B cell (primary cell): ENCODE results near the gene CASKIN1. TPM values are rescaled to one million over a fixed set of nuclear protein-coding genes. Genes with fewer than 3 reads are reported as not detected.

Source experiments
- ATAC-seq: fragments of 200-7000 bp; cut with Tn5 transposase; one replicate; pipeline ENCODE4 v1.10.0; 2021; ENCODE audit warnings: low read depth, mild to moderate bottlenecking, moderate number of reproducible peaks, moderate library complexity
- CTCF ChIA-PET: fragments of 350-600 bp; sonication (Branson Sonifier 250); formaldehyde crosslinking; loops from one replicate; lab custom pipeline; 2021; ENCODE audit warnings: antibody characterized with exemption, inconsistent platforms; lab: Charles Lee
- POLR2A ChIA-PET: fragments of 350-600 bp; sonication (Branson Sonifier 250); formaldehyde crosslinking; loops from one replicate; lab custom pipeline; 2021; ENCODE audit warnings: antibody characterized with exemption; lab: Charles Lee
- DNase-seq: peaks from one replicate; pipeline ENCODE4 v3.0.0; 2013
- H2AFZ ChIP-seq: 2 replicates; pipeline ENCODE4 v1.6.1; 2012; ENCODE audit warnings: mild to moderate bottlenecking, low read depth, low read length; ENCODE audit not compliant: insufficient read depth, poor library complexity, severe bottlenecking
- H3K27ac ChIP-seq, 2 donors: 1 replicate in 1 of 2; 2 replicates in 1 of 2; pipeline ENCODE4 v1.5.1; 2012 to 2013; ENCODE audit warnings: low read length in 2 of 2, mild to moderate bottlenecking in 2 of 2, moderate library complexity in 1 of 2
- H3K27me3 ChIP-seq, 4 experiments: fragments of 200-600 bp in 1 of 4; sonication (generic) in 1 of 4; replicated peaks in 1 of 4; 1 replicate in 2 of 4; 2 replicates in 2 of 4; pipeline versions ENCODE4 v1.6.1 to v1.7.0; 2013 to 2016; ENCODE audit warnings: low read length in 3 of 4, mild to moderate bottlenecking in 2 of 4, mixed read lengths in 1 of 4, moderate library complexity in 1 of 4; ENCODE audit not compliant: insufficient read depth in 4 of 4, control insufficient read depth in 3 of 4; ENCODE audit errors: control extremely low read depth in 1 of 4
- H3K36me3 ChIP-seq, 2 experiments: replicated peaks in 1 of 2; 1 replicate in 1 of 2; 2 replicates in 1 of 2; pipeline versions ENCODE4 v1.6.1 to v1.7.1; 2013; ENCODE audit warnings: low read length in 1 of 2; ENCODE audit not compliant: insufficient read depth in 2 of 2, control insufficient read depth in 1 of 2; ENCODE audit errors: control extremely low read depth in 1 of 2, extremely low read depth in 1 of 2
- H3K4me1 ChIP-seq, 2 donors: fragments of 200-600 bp in 1 of 2; sonication (generic) in 1 of 2; 1 replicate in 1 of 2; 2 replicates in 1 of 2; pipeline versions ENCODE4 v1.5.1 to v1.6.1; 2013 to 2017; ENCODE audit warnings: low read length in 2 of 2; ENCODE audit not compliant: control insufficient read depth in 2 of 2, insufficient read depth in 2 of 2
- H3K4me2 ChIP-seq: replicated peaks from 2 replicates; pipeline ENCODE3; 2012; ENCODE audit warnings: mild to moderate bottlenecking, low read depth, low read length; ENCODE audit not compliant: poor library complexity, severe bottlenecking
- H3K4me3 ChIP-seq, 5 experiments: fragments of 200-600 bp in 1 of 5; sonication (generic) in 1 of 5; 1 replicate in 3 of 5; 2 replicates in 2 of 5; pipeline versions ENCODE4 v1.5.1 to v1.7.0; 2011 to 2016; ENCODE audit warnings: low read length in 4 of 5, mild to moderate bottlenecking in 4 of 5, low read depth in 2 of 5, control low read depth in 1 of 5, moderate library complexity in 1 of 5; ENCODE audit not compliant: insufficient read depth in 1 of 5; ENCODE audit errors: control extremely low read depth in 1 of 5, extremely low read depth in 1 of 5
- H3K79me2 ChIP-seq: fragments of 200-600 bp; sonication (generic); one replicate; pipeline ENCODE4 v1.6.0; 2016; ENCODE audit warnings: low read length; ENCODE audit not compliant: control insufficient read depth, insufficient read depth
- H3K9ac ChIP-seq: fragments of 200-600 bp; sonication (generic); 2 replicates; pipeline ENCODE4 v1.6.1; 2017; ENCODE audit warnings: mild to moderate bottlenecking, low read length, moderate library complexity
- H3K9me3 ChIP-seq, 3 donors: one replicate each; pipeline versions ENCODE4 v1.6.1 to v1.7.1; 2013; ENCODE audit warnings: low read length in 2 of 3; ENCODE audit not compliant: control insufficient read depth in 2 of 3, insufficient read depth in 1 of 3; ENCODE audit errors: control extremely low read depth in 1 of 3
- H4K20me1 ChIP-seq: 2 replicates; pipeline ENCODE4 v1.6.0; 2012; ENCODE audit warnings: mild to moderate bottlenecking, low read length; ENCODE audit not compliant: insufficient read depth, control insufficient read depth, poor library complexity, severe bottlenecking
- H3K27ac Mint-ChIP-seq: one replicate; pipeline ENCODE4 v1.8.0; 2021; ENCODE audit warnings: mixed read lengths
- H3K27me3 Mint-ChIP-seq: one replicate; pipeline ENCODE4 v1.8.0; 2021; ENCODE audit warnings: mixed read lengths
- H3K4me1 Mint-ChIP-seq: one replicate; pipeline ENCODE4 v1.8.0; 2021; ENCODE audit warnings: mixed read lengths
- H3K4me3 Mint-ChIP-seq: one replicate; pipeline ENCODE4 v1.8.0; 2021; ENCODE audit warnings: mixed read lengths
- H3K9me3 Mint-ChIP-seq: one replicate; pipeline ENCODE4 v1.8.0; 2022; ENCODE audit warnings: mixed read lengths; ENCODE audit not compliant: insufficient read depth
- EZH2 ChIP-seq: IDR thresholded peaks from 2 replicates; pipeline ENCODE4 v1.6.1; 2012; ENCODE audit warnings: borderline replicate concordance, low read depth, mild to moderate bottlenecking, moderate library complexity, low read length; ENCODE audit not compliant: insufficient read depth, poor library complexity, severe bottlenecking
- WGBS: methylation state at CpG from one replicate; pipeline ENCODE4 v1.1.5; 2013; ENCODE audit warnings: missing lambda C conversion rate; ENCODE audit not compliant: insufficient coverage; 5-methylcytosine and 5-hydroxymethylcytosine counted together
- intact Hi-C: fragments of 100-400 bp; cut with micrococcal nuclease; formaldehyde crosslinking; loops from one replicate; pipeline ENCODE4 v1.10.0; 2022
- polyA plus RNA-seq: library from polyadenylated mRNA; depleted of rRNA; stranded (reverse); fragments of >200 nt; gene quantifications from 2 replicates; pipeline ENCODE4 v1.2.3, GENCODE V29; 2012
- total RNA-seq, 2 donors: library from RNA; stranded (reverse); fragments of 120-200 nt in 1 of 2; gene quantifications; 1 replicate in 1 of 2; 2 replicates in 1 of 2; pipeline versions ENCODE4 v1.2.3 to v1.2.4, GENCODE V29; 2013 to 2022
- TF ChIP-seq, protein P1 (sequence below): fragments of 200-600 bp; IDR thresholded peaks from one replicate; pipeline ENCODE4 v1.8.0; 2022; ENCODE audit warnings: antibody characterized with exemption, mild to moderate bottlenecking

Gene CASKIN1
- total and polyA plus RNA-seq, 2 donors (not counting 1 experiment from before 2014, with no cell fraction given) = 0.01 TPM; not detected in 1

DNA sequence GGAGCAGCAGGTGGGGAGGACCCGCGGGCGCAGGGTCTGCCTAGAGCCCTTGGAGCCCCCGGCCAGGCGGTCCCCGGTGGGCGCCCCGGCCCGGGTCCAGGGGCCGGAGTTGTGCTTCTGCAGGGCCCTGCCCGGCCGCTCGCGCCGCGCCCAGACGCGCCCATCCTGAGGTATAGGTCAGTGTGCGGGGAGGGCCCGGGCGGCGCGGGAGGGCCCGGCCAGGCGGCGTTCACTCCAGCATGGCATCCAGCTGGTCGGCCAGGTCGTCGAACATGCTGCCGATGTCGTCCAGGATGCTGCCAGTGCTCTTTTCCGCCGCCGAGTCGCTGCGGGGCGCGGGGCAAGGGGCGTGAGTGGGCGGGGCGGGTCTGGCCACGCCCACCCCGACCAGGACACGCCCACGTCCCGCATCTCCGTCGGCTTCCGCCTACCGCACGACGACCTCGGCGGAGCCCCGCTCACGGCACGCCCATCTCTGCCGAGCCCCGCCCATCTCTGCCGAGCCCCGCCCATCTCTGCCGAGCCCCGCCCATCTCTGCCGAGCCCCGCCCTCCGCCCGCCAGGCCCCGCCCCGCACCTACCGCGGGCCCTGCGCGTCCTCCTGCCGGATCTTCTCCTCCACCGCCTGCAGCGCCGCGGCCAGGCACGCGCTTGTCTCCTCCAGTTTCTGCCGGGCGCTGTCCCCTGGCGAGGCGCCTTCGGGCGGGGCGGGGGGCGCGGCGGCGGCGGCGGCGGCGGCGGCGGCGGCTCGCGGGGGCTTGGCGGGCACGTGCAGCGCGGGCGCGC is 17.9 kb downstream of the CASKIN1 start:
- 47% methylated on average over 106 of the region's 106 CpGs for WGBS
- no peaks in the 10 kb centered on the region for H4K20me1 ChIP-seq

DNA sequence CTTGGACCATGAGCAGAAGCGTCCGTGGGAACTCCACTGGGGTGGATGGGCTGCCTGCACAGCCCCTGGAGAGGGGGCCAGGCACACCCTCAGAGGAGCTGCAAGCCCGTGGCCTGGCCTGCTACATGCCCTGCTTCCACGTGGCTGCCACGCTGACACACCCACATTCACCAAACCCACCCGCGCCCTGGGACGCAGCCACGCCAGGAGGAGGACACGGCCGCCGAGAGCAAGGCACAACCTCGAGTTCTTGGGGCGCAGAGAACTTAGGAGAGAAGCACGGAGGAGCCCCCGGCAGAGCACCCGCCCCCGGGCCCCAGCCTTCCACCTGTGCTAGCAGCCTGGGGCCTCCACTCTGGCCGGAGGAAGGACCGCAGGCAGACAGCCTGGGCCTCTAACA is 18.8 kb downstream of the CASKIN1 start:
- Histone ChIP-seq H3K4me2 (no peak overlapping the region), H3K4me3 (no peak overlapping the region), H3K9ac (no peak overlapping the region), H2AFZ (no peak overlapping the region), H3K9me3 (no peaks in the 10 kb centered on the region), H3K79me2 (no peaks in the 10 kb centered on the region), H3K27ac (no peak overlapping the region), H3K27me3 (no peaks in the 10 kb centered on the region), H4K20me1 (no peaks in the 10 kb centered on the region), H3K4me1 (no peaks in the 10 kb centered on the region), H3K36me3 (peaks cover 0 to 28% of the 10 kb centered on the region in 2 experiments)
- H3K27me3 Mint-ChIP-seq = no peaks in the 10 kb centered on the region
- intact Hi-C loops = no loop called here
- ATAC-seq (no peak), DNase-seq (no peak)
- no peak overlapping the region for H3K27ac Mint-ChIP-seq
- no peaks in the 10 kb centered on the region for H3K4me1 Mint-ChIP-seq
- TF ChIP-seq, protein P1, sequence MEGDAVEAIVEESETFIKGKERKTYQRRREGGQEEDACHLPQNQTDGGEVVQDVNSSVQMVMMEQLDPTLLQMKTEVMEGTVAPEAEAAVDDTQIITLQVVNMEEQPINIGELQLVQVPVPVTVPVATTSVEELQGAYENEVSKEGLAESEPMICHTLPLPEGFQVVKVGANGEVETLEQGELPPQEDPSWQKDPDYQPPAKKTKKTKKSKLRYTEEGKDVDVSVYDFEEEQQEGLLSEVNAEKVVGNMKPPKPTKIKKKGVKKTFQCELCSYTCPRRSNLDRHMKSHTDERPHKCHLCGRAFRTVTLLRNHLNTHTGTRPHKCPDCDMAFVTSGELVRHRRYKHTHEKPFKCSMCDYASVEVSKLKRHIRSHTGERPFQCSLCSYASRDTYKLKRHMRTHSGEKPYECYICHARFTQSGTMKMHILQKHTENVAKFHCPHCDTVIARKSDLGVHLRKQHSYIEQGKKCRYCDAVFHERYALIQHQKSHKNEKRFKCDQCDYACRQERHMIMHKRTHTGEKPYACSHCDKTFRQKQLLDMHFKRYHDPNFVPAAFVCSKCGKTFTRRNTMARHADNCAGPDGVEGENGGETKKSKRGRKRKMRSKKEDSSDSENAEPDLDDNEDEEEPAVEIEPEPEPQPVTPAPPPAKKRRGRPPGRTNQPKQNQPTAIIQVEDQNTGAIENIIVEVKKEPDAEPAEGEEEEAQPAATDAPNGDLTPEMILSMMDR = no peak
- no peak for TF ChIP-seq EZH2
- no peak overlapping the region for H3K4me3 Mint-ChIP-seq
- CTCF ChIA-PET = interaction anchor here (0.5 kb wide), 1 partner anchor 44 kb away, joined by 3 read pairs; no protein-coding TSS in a partner anchor
- POLR2A ChIA-PET = no interaction called here
- 98% methylated on average over 15 of the region's 20 CpGs for WGBS
- H3K9me3 Mint-ChIP-seq = no peaks in the 10 kb centered on the region

More for the DNA sequence above, 17.9 kb downstream of the CASKIN1 start:
- H3K36me3 ChIP-seq = peaks cover 0 to 22% of the 10 kb centered on the region in 2 experiments
- H3K79me2 ChIP-seq = no peaks in the 10 kb centered on the region
- H3K9me3 ChIP-seq = no peaks in the 10 kb centered on the region
- Mint-ChIP-seq H3K4me3 (no peak overlapping the region), H3K27ac (no peak overlapping the region), H3K4me1 (peaks cover 1% of the 10 kb centered on the region), H3K27me3 (no peaks in the 10 kb centered on the region), H3K9me3 (no peaks in the 10 kb centered on the region)
- TF ChIP-seq, protein P1 = no peak
- no peak for TF ChIP-seq EZH2
- H3K9ac ChIP-seq = no peak overlapping the region
- ChIA-PET POLR2A (no interaction called here), CTCF (no interaction called here)
- peak; percentile 46 for ATAC-seq
- no peak overlapping the region for H2AFZ ChIP-seq
- H3K27ac ChIP-seq = no peak overlapping the region
- intact Hi-C loops = no loop called here
- DNase-seq = no peak
- H3K4me3 ChIP-seq = no peak overlapping the region
- no peak overlapping the region for H3K4me2 ChIP-seq
- H3K4me1 ChIP-seq = no peaks in the 10 kb centered on the region
- H3K27me3 ChIP-seq = no peaks in the 10 kb centered on the region
